GM12892 (cell line): Measurements from ENCODE around the gene TP73.

Source experiments
- POLR2A ChIP-seq: IDR thresholded peaks from 2 replicates; pipeline ENCODE4 v1.6.1; 2011; ENCODE audit warnings: low read depth, low read length, control low read depth
- POLR2AphosphoS5 ChIP-seq: IDR thresholded peaks from 2 replicates; pipeline ENCODE4 v1.6.1; 2011; ENCODE audit warnings: low read depth, low read length, control low read depth

DNA sequence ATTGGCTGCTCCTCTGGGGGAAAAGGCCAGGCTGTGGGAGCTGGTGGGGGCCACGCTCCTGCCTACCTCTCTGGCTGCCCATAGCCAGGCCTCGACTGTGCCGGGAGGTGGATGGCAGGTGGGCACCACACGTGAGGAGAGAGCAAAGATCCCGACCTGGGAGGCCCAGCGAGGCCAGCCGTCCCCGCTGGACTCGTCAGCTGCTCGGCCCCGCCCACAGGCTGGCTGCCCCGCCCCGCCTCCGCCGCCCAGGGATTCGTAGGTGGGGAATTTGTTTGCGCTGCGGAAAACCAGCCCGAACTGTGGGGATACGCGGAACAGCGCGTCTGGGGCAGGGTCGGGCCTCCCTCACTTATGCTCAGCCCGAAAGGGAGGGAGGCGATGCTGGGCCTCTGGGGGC, 31.7 kb downstream of the TP73 start:
- TF ChIP-seq POLR2AphosphoS5 (no peak), POLR2A (no peak)
